KMS-11 (cell line): Measurements from ENCODE around the gene IGLL5.
A peak's percentile ranks its signal among the peaks of the same experiment; 100 is the strongest.

Source experiments
- H2AFZ ChIP-seq: fragments of 200-600 bp; sonication (generic); 2 replicates; pipeline ENCODE4 v1.6.1; 2016; ENCODE audit warnings: antibody characterized with exemption, mixed run types, low read depth
- H3K27ac ChIP-seq: fragments of 200-600 bp; sonication (generic); 2 replicates; pipeline ENCODE4 v1.6.1; 2016; ENCODE audit warnings: mild to moderate bottlenecking, mixed run types
- H3K27me3 ChIP-seq: fragments of 200-600 bp; sonication (generic); 2 replicates; pipeline ENCODE4 v1.6.1; 2017; ENCODE audit warnings: mild to moderate bottlenecking, low read depth, mixed run types, moderate library complexity; ENCODE audit not compliant: insufficient read depth
- H3K36me3 ChIP-seq: fragments of 200-600 bp; sonication (generic); 2 replicates; pipeline ENCODE4 v1.6.1; 2017; ENCODE audit warnings: mild to moderate bottlenecking, mixed run types; ENCODE audit not compliant: insufficient read depth
- H3K4me1 ChIP-seq: fragments of 200-600 bp; sonication (generic); 2 replicates; pipeline ENCODE4 v1.6.1; 2016; ENCODE audit warnings: mild to moderate bottlenecking, low read depth, mixed run types; ENCODE audit not compliant: poor library complexity, severe bottlenecking
- H3K4me2 ChIP-seq: fragments of 200-600 bp; sonication (generic); 2 replicates; pipeline ENCODE4 v1.7.0; 2016; ENCODE audit warnings: mild to moderate bottlenecking, mixed run types
- H3K4me3 ChIP-seq: fragments of 200-600 bp; sonication (generic); IDR thresholded peaks from 2 replicates; pipeline ENCODE4 v1.6.1; 2017; ENCODE audit warnings: low read depth, low read length, mixed read lengths; ENCODE audit not compliant: insufficient read depth
- H3K79me2 ChIP-seq: fragments of 200-600 bp; sonication (generic); 2 replicates; pipeline ENCODE4 v1.6.1; 2016; ENCODE audit warnings: low read depth, mixed run types; ENCODE audit not compliant: insufficient read depth
- H3K9ac ChIP-seq: fragments of 200-600 bp; sonication (generic); 2 replicates; pipeline ENCODE4 v1.6.1; 2016; ENCODE audit warnings: mild to moderate bottlenecking, mixed run types
- H4K20me1 ChIP-seq: fragments of 200-600 bp; sonication (generic); 2 replicates; pipeline ENCODE4 v1.6.1; 2016; ENCODE audit warnings: mild to moderate bottlenecking, mixed run types; ENCODE audit not compliant: insufficient read depth
- CTCF ChIP-seq: fragments of 200-600 bp; sonication (generic); conservative IDR thresholded peaks from 2 replicates; pipeline ENCODE4 v1.6.1; 2017; ENCODE audit warnings: low read depth, mild to moderate bottlenecking, antibody characterized with exemption, low read length, moderate library complexity, mixed read lengths

IGLL5 gene

GRCh38 chr22:22854466-22854865 lies 33.1 kb upstream of the IGLL5 start:
- Histone ChIP-seq H3K36me3 (no peaks in the 10 kb centered on the region), H3K27ac (no peak overlapping the region), H3K9ac (no peak overlapping the region), H3K4me2 (no peak overlapping the region), H4K20me1 (no peaks in the 10 kb centered on the region), H3K4me3 (no peak overlapping the region), H3K27me3 (no peaks in the 10 kb centered on the region), H2AFZ (no peak overlapping the region), H3K79me2 (no peaks in the 10 kb centered on the region), H3K4me1 (peaks cover 78% of the 10 kb centered on the region)
- no peak for TF ChIP-seq CTCF

- Histone ChIP-seq H3K36me3 (no peaks in the 10 kb centered on the region), H3K79me2 (no peaks in the 10 kb centered on the region), H3K4me2 (no peak overlapping the region; the same call in 1 of the 2 replicates), H4K20me1 (no peaks in the 10 kb centered on the region), H3K27me3 (no peaks in the 10 kb centered on the region), H3K4me1 (peaks cover 75% of the 10 kb centered on the region), H3K4me3 (no peak overlapping the region), H2AFZ (no peak overlapping the region), H3K9ac (no peak overlapping the region), H3K27ac (no peak overlapping the region)
- no peak for TF ChIP-seq CTCF
Observed at GRCh38 chr22:22855085-22855484, 32.5 kb upstream of the IGLL5 start.

GRCh38 chr22:22855617-22856308 lies 31.9 kb upstream of the IGLL5 start:
- Histone ChIP-seq H2AFZ (peak overlapping the region; percentile 39; the same call in 1 of the 2 replicates), H3K79me2 (no peaks in the 10 kb centered on the region), H3K27me3 (no peaks in the 10 kb centered on the region), H4K20me1 (no peaks in the 10 kb centered on the region), H3K27ac (no peak overlapping the region), H3K4me1 (peaks cover 75% of the 10 kb centered on the region), H3K36me3 (no peaks in the 10 kb centered on the region), H3K4me3 (no peak overlapping the region), H3K4me2 (no peak overlapping the region; the same call in 1 of the 2 replicates), H3K9ac (no peak overlapping the region; the same call in 1 of the 2 replicates)
- TF ChIP-seq CTCF: peak; percentile 81

- Histone ChIP-seq H3K9ac (no peak overlapping the region), H3K79me2 (no peaks in the 10 kb centered on the region), H3K4me1 (peaks cover 80% of the 10 kb centered on the region), H3K4me3 (no peak overlapping the region), H3K4me2 (peak overlapping the region; percentile 46; the same call in 1 of the 2 replicates), H4K20me1 (no peaks in the 10 kb centered on the region), H3K36me3 (no peaks in the 10 kb centered on the region), H3K27ac (no peak overlapping the region), H3K27me3 (no peaks in the 10 kb centered on the region), H2AFZ (no peak overlapping the region)
- no peak for TF ChIP-seq CTCF
Observed at GRCh38 chr22:22856364-22856763, 31.3 kb upstream of the IGLL5 start.
